ENCODE data around the gene POU5F2.

Gene POU5F2

GRCh38 chr5:93726595-93726994, 14.8 kb downstream of the POU5F2 start:
- no peak for TF ChIP-seq GATA3 (IDR thresholded peaks at IDR 0.05; ENCODE audit: low read depth, low read length)
- no peak for TF ChIP-seq GATA2 (IDR thresholded peaks at IDR 0.05; ENCODE audit: low read depth, low read length)

DNA sequence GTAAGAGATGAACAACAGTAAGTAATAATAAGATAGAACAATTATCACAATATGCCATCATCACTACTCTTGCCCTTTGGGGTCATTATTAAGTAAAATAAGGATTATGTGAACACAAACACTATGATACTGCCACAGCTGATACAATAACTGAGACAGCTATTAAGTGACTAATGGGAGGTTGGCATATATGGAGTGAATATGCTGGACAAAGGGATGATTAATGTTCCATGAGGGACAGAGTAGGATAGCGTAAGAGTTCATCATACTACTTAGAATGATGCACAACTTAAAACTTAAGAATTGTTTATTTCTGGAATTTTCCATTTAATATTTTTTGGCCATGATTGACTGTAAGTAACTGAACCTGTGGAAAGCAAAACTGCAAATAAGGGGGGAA, 16.6 kb downstream of the POU5F2 start:
- TF ChIP-seq GATA2 (IDR thresholded peaks at IDR 0.05; ENCODE audit: low read depth, low read length), result no peak
- TF ChIP-seq GATA3 (IDR thresholded peaks at IDR 0.05; ENCODE audit: low read depth, low read length), result no peak

DNA sequence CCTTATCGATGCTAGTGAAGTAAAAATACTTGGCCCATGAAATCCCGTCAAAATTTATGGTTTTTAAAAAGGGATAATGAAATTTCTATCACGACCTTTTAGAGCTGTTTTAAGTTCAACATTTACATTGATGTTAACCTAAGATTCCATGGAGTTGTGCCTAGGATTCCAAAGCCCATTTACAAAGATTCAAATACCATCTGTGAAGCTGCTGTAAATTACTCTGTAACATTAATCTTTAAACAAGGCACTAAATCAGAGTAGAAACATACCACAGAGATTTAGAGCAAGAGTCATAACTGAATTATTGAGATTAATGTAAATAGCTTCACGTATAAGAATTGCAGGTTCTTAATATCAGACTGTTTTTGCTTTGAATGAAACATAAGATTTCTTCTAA, 17.7 kb downstream of the POU5F2 start:
- TF ChIP-seq GATA2 (IDR thresholded peaks at IDR 0.05; ENCODE audit: low read depth, low read length) (no peak), GATA3 (IDR thresholded peaks at IDR 0.05; ENCODE audit: low read depth, low read length) (no peak)

- TF ChIP-seq GATA3 (IDR thresholded peaks at IDR 0.05; ENCODE audit: low read depth, low read length), result no peak
- no peak for TF ChIP-seq GATA2 (IDR thresholded peaks at IDR 0.05; ENCODE audit: low read depth, low read length)
Observed at GRCh38 chr5:93723005-93723404, 18.4 kb downstream of the POU5F2 start.

DNA sequence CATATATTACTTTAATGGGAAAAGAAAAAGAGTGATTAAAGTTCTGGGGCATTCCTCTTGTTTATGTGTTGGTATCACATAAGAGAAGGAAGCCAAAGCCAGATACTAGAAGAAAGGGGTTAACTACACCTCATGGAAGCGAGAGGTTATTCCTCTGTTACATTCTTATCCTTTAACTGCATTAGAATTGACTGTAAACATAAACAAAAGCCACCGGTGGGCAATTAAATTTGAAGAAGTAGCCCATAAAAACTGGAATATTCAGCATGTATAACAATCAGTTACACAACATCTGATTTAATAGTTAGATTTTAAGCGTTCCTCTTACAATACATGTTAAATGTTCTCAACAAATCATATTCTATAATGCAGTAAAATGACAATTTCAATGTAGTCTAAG, 18.8 kb downstream of the POU5F2 start:
- TF ChIP-seq GATA2 (IDR thresholded peaks at IDR 0.05; ENCODE audit: low read depth, low read length) (no peak), GATA3 (IDR thresholded peaks at IDR 0.05; ENCODE audit: low read depth, low read length) (no peak)

GRCh38 chr5:93721511-93721910, 19.9 kb downstream of the POU5F2 start:
- TF ChIP-seq GATA2 (IDR thresholded peaks at IDR 0.05; ENCODE audit: low read depth, low read length), result no peak

DNA sequence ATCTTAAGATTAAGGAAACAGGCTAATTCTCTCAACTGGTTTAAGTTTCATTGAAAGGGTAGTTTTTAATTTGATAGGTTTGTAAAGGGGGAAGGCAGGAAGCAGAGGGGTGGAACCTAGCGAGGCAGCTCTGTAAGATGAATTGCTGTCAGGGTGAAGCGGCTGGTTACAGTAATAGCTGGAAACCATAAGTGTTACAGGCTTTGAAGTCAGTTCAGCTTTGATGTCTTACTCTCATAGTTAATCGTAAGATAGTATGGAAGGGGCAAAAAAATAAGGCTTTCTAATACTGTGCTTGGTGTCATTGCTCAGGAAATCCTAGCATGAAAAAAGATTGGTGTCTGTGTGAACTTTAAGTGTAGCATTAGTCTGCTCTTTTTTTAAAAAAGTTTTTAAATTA, 20.3 kb downstream of the POU5F2 start:
- TF ChIP-seq GATA2 (IDR thresholded peaks at IDR 0.05; ENCODE audit: low read depth, low read length), result no peak
- TF ChIP-seq GATA3 (IDR thresholded peaks at IDR 0.05; ENCODE audit: low read depth, low read length), result no peak

- TF ChIP-seq GATA2 (IDR thresholded peaks at IDR 0.05; ENCODE audit: low read depth, low read length), result no peak
- no peak for TF ChIP-seq GATA3 (IDR thresholded peaks at IDR 0.05; ENCODE audit: low read depth, low read length)
Observed at GRCh38 chr5:93717162-93717561, 24.2 kb downstream of the POU5F2 start.

- TF ChIP-seq GATA2 (IDR thresholded peaks at IDR 0.05; ENCODE audit: low read depth, low read length) (no peak), GATA3 (IDR thresholded peaks at IDR 0.05; ENCODE audit: low read depth, low read length) (no peak)
Observed at GRCh38 chr5:93716453-93716852, 24.9 kb downstream of the POU5F2 start.

GRCh38 chr5:93715761-93716160, 25.6 kb downstream of the POU5F2 start:
- TF ChIP-seq GATA3 (IDR thresholded peaks at IDR 0.05; ENCODE audit: low read depth, low read length) (no peak), GATA2 (IDR thresholded peaks at IDR 0.05; ENCODE audit: low read depth, low read length) (no peak)

DNA sequence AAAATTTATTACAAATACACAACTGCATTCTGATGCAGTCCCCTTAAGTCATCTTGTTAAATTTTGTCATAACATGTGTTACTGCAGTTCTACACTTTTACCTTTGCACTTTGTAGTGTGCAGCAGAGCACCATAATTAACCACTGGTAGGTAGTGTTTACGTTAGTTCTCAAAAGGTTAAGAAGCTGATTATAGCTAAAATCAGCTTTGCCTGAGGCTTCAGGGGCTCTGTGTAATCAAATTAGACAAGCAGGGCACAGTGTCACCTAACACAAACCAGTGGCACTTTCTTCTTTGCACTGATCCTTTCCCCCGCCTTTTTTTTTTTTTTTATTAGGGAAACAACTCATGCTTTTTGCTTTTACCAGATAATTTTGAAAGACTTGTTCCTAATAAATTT, 26.1 kb downstream of the POU5F2 start:
- TF ChIP-seq GATA3 (IDR thresholded peaks at IDR 0.05; ENCODE audit: low read depth, low read length) (no peak), GATA2 (IDR thresholded peaks at IDR 0.05; ENCODE audit: low read depth, low read length) (no peak)

GRCh38 chr5:93708442-93708841, 33.0 kb downstream of the POU5F2 start:
- TF ChIP-seq GATA3 (IDR thresholded peaks at IDR 0.05; ENCODE audit: low read depth, low read length), result no peak
- TF ChIP-seq GATA2 (IDR thresholded peaks at IDR 0.05; ENCODE audit: low read depth, low read length), result no peak

- TF ChIP-seq GATA2 (IDR thresholded peaks at IDR 0.05; ENCODE audit: low read depth, low read length) (no peak), GATA3 (IDR thresholded peaks at IDR 0.05; ENCODE audit: low read depth, low read length) (no peak)
Observed at GRCh38 chr5:93705896-93706295, 35.5 kb downstream of the POU5F2 start.

GRCh38 chr5:93704996-93705395, 36.4 kb downstream of the POU5F2 start:
- TF ChIP-seq GATA2 (IDR thresholded peaks at IDR 0.05; ENCODE audit: low read depth, low read length), result no peak
- TF ChIP-seq GATA3 (IDR thresholded peaks at IDR 0.05; ENCODE audit: low read depth, low read length), result no peak

DNA sequence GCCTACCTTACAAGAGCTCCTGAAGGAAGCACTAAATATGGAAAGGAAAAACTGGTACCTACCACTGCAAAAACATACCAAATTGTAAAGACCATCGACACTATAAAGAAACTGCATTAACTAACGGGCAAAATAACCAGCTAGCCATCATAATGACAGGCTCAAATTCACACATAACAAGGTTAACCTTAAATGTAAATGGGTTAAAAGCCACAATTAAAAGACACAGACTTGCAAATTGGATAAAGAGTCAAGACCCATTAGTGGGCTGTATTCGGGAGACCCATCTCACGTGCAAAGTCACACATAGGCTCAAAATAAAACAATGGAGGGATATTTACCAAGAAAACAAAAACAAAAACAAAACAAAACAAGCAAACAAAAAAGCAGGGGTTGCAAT, 49.4 kb downstream of the POU5F2 start:
- TF ChIP-seq GATA3 (IDR thresholded peaks at IDR 0.05; ENCODE audit: low read depth, low read length), result no peak
- TF ChIP-seq GATA2 (IDR thresholded peaks at IDR 0.05; ENCODE audit: low read depth, low read length), result no peak
